GM19455 (cell line): ENCODE measurements around the gene DDIT3.

Experiments used
- ATAC-seq: cut with Tn5 transposase; IDR thresholded peaks from one replicate; pipeline ENCODE4 v1.9.1; 2021; ENCODE audit not compliant: unreplicated experiment

Gene DDIT3

GRCh38 chr12:57470286-57470969, 49.9 kb downstream of the DDIT3 start:
- no peak for ATAC-seq

- no peak for ATAC-seq
Measured at GRCh38 chr12:57469296-57470164, 50.8 kb downstream of the DDIT3 start.

GRCh38 chr12:57467915-57468314, 52.4 kb downstream of the DDIT3 start:
- ATAC-seq = no peak

GRCh38 chr12:57467212-57467874, 53.0 kb downstream of the DDIT3 start:
- no peak for ATAC-seq
